Breast epithelium (tissue), 4 donors: ENCODE results near the gene CRB2. TPM values are rescaled to one million over a fixed set of nuclear protein-coding genes. Genes with fewer than 3 reads are reported as not detected.

Source experiments
- DNase-seq, 2 donors: peaks; one replicate each; pipeline ENCODE4 v3.0.0-alpha.2; 2019; ENCODE audit warnings: low spot score in 2 of 2
- H3K27ac ChIP-seq, 2 donors: fragments of 200-600 bp; sonication (generic) in 1 of 2; one replicate each; pipeline ENCODE4 v1.5.1; 2016 to 2019; ENCODE audit warnings: mild to moderate bottlenecking in 1 of 2
- H3K27me3 ChIP-seq, 2 donors: fragments of 200-600 bp; sonication (generic) in 1 of 2; one replicate each; pipeline versions ENCODE4 v1.5.1 to v1.6.0; 2017 to 2019; ENCODE audit warnings: control low read depth in 1 of 2, mild to moderate bottlenecking in 1 of 2
- H3K36me3 ChIP-seq: fragments of 200-600 bp; one replicate; pipeline ENCODE4 v1.5.1; 2019
- H3K4me1 ChIP-seq, 2 donors: fragments of 200-600 bp; sonication (generic); one replicate each; pipeline ENCODE4 v1.5.1; 2016 to 2019; ENCODE audit warnings: control low read depth in 1 of 2
- H3K4me3 ChIP-seq, 3 donors: fragments of 200-600 bp; sonication (generic); 1 replicate in 2 of 3; 2 replicates in 1 of 3; pipeline ENCODE4 v1.5.1; 2016 to 2019; ENCODE audit warnings: mild to moderate bottlenecking in 3 of 3, moderate library complexity in 2 of 3
- H3K9me3 ChIP-seq, 2 donors: fragments of 200-600 bp; sonication (generic) in 1 of 2; one replicate each; pipeline ENCODE4 v1.5.1; 2016 to 2019; ENCODE audit warnings: control low read depth in 1 of 2
- POLR2A ChIP-seq: fragments of 450-650 bp; IDR thresholded peaks from one replicate; pipeline ENCODE4 v1.6.1; 2016; ENCODE audit warnings: antibody characterized with exemption, mild to moderate bottlenecking, moderate library complexity
- POLR2AphosphoS5 ChIP-seq, 3 donors: sonication (generic); formaldehyde crosslinking; IDR thresholded peaks; one replicate each; pipeline ENCODE4 v1.6.1; 2017; ENCODE audit warnings: antibody characterized with exemption in 3 of 3
- intact Hi-C: fragments of 100-400 bp; cut with DNase I; formaldehyde crosslinking; loops from one replicate; pipeline ENCODE4 v1.15.1; 2023; ENCODE audit warnings: low total_unique reads
- total RNA-seq, 3 donors: library from RNA; depleted of rRNA; stranded (reverse); fragments of >200 nt; gene quantifications; one replicate each; pipeline ENCODE4 v1.1.0, GENCODE V29; 2016
- TF ChIP-seq, protein P1 (sequence below), 3 donors: fragments of 450-650 bp; IDR thresholded peaks; one replicate each; pipeline ENCODE4 v1.5.1; 2016 to 2017; ENCODE audit warnings: antibody characterized with exemption in 3 of 3, mild to moderate bottlenecking in 3 of 3, moderate library complexity in 3 of 3

Gene CRB2
- total RNA-seq, 3 donors from 2014 or later = under 0.01 to 2.3 TPM; not detected in 1

- Histone ChIP-seq H3K4me3 (no peak overlapping the region), H3K36me3 (no peaks in the 10 kb centered on the region), H3K27ac (no peak overlapping the region), H3K27me3 (peaks cover 1 to 23% of the 10 kb centered on the region in 2 donors), H3K9me3 (no peaks in the 10 kb centered on the region), H3K4me1 (no peaks in the 10 kb centered on the region)
- intact Hi-C loops = loop anchor here (5.0 kb wide), 1 partner anchor 481 kb away; no protein-coding TSS in a partner anchor
- TF ChIP-seq POLR2AphosphoS5 (IDR thresholded peaks at IDR 0.05) = no peak
- TF ChIP-seq, protein P1, sequence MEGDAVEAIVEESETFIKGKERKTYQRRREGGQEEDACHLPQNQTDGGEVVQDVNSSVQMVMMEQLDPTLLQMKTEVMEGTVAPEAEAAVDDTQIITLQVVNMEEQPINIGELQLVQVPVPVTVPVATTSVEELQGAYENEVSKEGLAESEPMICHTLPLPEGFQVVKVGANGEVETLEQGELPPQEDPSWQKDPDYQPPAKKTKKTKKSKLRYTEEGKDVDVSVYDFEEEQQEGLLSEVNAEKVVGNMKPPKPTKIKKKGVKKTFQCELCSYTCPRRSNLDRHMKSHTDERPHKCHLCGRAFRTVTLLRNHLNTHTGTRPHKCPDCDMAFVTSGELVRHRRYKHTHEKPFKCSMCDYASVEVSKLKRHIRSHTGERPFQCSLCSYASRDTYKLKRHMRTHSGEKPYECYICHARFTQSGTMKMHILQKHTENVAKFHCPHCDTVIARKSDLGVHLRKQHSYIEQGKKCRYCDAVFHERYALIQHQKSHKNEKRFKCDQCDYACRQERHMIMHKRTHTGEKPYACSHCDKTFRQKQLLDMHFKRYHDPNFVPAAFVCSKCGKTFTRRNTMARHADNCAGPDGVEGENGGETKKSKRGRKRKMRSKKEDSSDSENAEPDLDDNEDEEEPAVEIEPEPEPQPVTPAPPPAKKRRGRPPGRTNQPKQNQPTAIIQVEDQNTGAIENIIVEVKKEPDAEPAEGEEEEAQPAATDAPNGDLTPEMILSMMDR (IDR thresholded peaks at IDR 0.05) = no peak
- TF ChIP-seq POLR2A = no peak
- no peak for DNase-seq
Measured at GRCh38 chr9:123378025-123378424, 22.0 kb downstream of the CRB2 start.

- TF ChIP-seq POLR2AphosphoS5 (IDR thresholded peaks at IDR 0.05) (no peak), POLR2A (no peak)
- TF ChIP-seq, protein P1 (IDR thresholded peaks at IDR 0.05) = no peak
- no peaks in the 10 kb centered on the region for H3K36me3 ChIP-seq
- H3K27ac ChIP-seq = no peak overlapping the region
- H3K4me1 ChIP-seq = no peaks in the 10 kb centered on the region
- no peak overlapping the region for H3K4me3 ChIP-seq
- no peaks in the 10 kb centered on the region for H3K9me3 ChIP-seq
- no peak for DNase-seq
- H3K27me3 ChIP-seq = peaks cover 0 to 12% of the 10 kb centered on the region in 2 donors
- intact Hi-C loops = loop anchor here (5.0 kb wide), 1 partner anchor 482 kb away; no protein-coding TSS in a partner anchor
Measured at GRCh38 chr9:123378956-123379660, 23.1 kb downstream of the CRB2 start.

- H3K4me1 ChIP-seq = no peaks in the 10 kb centered on the region
- intact Hi-C loops = no loop called here
- TF ChIP-seq POLR2AphosphoS5 (IDR thresholded peaks at IDR 0.05) (no peak), POLR2A (no peak)
- TF ChIP-seq, protein P1 (IDR thresholded peaks at IDR 0.05) = no peak
- DNase-seq = no peak
- no peak overlapping the region for H3K4me3 ChIP-seq
- no peak overlapping the region for H3K27ac ChIP-seq
- H3K36me3 ChIP-seq = no peaks in the 10 kb centered on the region
- H3K9me3 ChIP-seq = no peaks in the 10 kb centered on the region
- no peaks in the 10 kb centered on the region for H3K27me3 ChIP-seq
Measured at GRCh38 chr9:123380852-123381705, 25.1 kb downstream of the CRB2 start.

DNA sequence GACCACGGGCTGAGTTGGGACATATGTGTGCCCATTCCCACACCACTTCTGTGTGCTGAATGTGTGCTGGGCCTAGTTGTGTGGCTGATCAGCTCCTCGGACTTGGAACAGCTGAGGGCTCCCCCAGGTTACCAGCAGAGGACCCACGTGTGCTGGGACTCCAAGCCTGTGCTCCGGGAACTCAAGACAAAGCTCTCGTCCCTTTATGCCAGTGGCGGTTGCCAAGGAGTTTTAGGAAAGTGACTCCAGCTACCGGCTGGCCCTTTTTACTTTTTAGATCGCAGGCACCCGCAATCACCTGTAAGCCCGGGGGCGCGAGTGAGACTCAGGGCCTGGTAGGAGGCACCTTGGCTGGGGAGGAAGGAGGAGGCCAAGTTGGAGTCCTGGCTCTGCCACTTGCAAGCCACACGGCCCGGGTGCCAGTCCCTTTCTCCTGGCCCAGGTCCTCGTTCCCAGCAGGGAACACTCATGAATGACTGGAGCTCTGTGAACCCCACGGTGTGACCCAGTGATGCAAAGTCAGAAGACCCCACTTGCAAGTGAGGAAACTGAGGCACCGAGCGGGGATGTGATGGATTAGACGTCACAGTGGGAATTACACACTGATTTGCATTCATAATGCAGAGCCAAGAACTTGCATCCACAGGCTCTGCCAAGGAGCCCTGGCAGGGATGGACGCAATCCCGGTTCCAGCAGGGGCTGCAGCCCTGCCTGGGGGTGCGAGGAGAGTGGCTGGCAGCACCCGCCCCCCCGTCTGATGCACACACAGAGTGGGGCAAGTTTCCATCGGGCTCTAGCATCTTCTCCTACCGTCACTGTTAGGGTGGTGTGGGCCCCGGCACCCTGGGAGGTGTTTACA is 26.9 kb downstream of the CRB2 start:
- TF ChIP-seq, protein P1 (IDR thresholded peaks at IDR 0.05) = no peak
- TF ChIP-seq POLR2AphosphoS5 (IDR thresholded peaks at IDR 0.05) = no peak
- TF ChIP-seq POLR2A = no peak
- Histone ChIP-seq H3K27me3 (no peaks in the 10 kb centered on the region), H3K27ac (no peak overlapping the region), H3K9me3 (no peaks in the 10 kb centered on the region), H3K36me3 (no peaks in the 10 kb centered on the region), H3K4me1 (no peaks in the 10 kb centered on the region), H3K4me3 (no peak overlapping the region)
- no peak for DNase-seq
- intact Hi-C loops = no loop called here
